HCEC 1CT (cell line): Measurements from ENCODE around the gene TUBA8.
A peak's percentile ranks its signal among the peaks of the same experiment; 100 is the strongest.
"Not testable (repeated sequence)": the region's sequence is repeated elsewhere in the genome, so short reads cannot be mapped to it uniquely, and the experiment has no call there.

Experiments used
- DNase-seq: peaks from one replicate; pipeline ENCODE4 v3.0.0-alpha.2; 2017

TUBA8 gene

GRCh38 chr22:18130699-18131429 lies 20.3 kb downstream of the TUBA8 start:
- no peak for DNase-seq

- DNase-seq = no peak
Observed at GRCh38 chr22:18133452-18133851, 22.8 kb downstream of the TUBA8 start.

- DNase-seq = no peak
Observed at GRCh38 chr22:18136563-18137320, 26.1 kb downstream of the TUBA8 start.

- DNase-seq = not testable (repeated sequence)
Observed at GRCh38 chr22:18141004-18141403, 30.4 kb downstream of the TUBA8 start.

GRCh38 chr22:18144105-18144504 lies 33.5 kb downstream of the TUBA8 start:
- no peak for DNase-seq

- DNase-seq = no peak
Observed at GRCh38 chr22:18145676-18146388, 35.2 kb downstream of the TUBA8 start.

GRCh38 chr22:18146389-18146753 lies 35.8 kb downstream of the TUBA8 start:
- DNase-seq = no peak

GRCh38 chr22:18147791-18148190 lies 37.2 kb downstream of the TUBA8 start:
- DNase-seq = no peak

- DNase-seq = no peak
Observed at GRCh38 chr22:18148293-18148965, 37.8 kb downstream of the TUBA8 start.

- no peak for DNase-seq
Observed at GRCh38 chr22:18152519-18152918, 41.9 kb downstream of the TUBA8 start.

- DNase-seq = no peak
Observed at GRCh38 chr22:18154821-18155390, 44.3 kb downstream of the TUBA8 start.

GRCh38 chr22:18155546-18155945 lies 44.9 kb downstream of the TUBA8 start:
- not testable (repeated sequence) for DNase-seq

- DNase-seq = peak; percentile 80
Observed at GRCh38 chr22:18156878-18157713, 46.5 kb downstream of the TUBA8 start.

GRCh38 chr22:18157714-18158028 lies 47.1 kb downstream of the TUBA8 start:
- no peak for DNase-seq

- not testable (repeated sequence) for DNase-seq
Observed at GRCh38 chr22:18160641-18161040, 50.0 kb downstream of the TUBA8 start.

GRCh38 chr22:18163843-18164242 lies 53.2 kb downstream of the TUBA8 start:
- not testable (repeated sequence) for DNase-seq

GRCh38 chr22:18164584-18164983 lies 54.0 kb downstream of the TUBA8 start:
- DNase-seq = not testable (repeated sequence)

GRCh38 chr22:18165356-18165755 lies 54.7 kb downstream of the TUBA8 start:
- not testable (repeated sequence) for DNase-seq

GRCh38 chr22:18170284-18170683 lies 59.7 kb downstream of the TUBA8 start:
- not testable (repeated sequence) for DNase-seq

- peak; percentile 1 for DNase-seq
Observed at GRCh38 chr22:18172203-18172602, 61.6 kb downstream of the TUBA8 start.

GRCh38 chr22:18172776-18173175 lies 62.2 kb downstream of the TUBA8 start:
- DNase-seq = not testable (repeated sequence)

- not testable (repeated sequence) for DNase-seq
Observed at GRCh38 chr22:18173441-18173840, 62.8 kb downstream of the TUBA8 start.
